Cardiac fibroblast (primary cell): Measurements from ENCODE around the gene NRL.

Experiments
- DNase-seq, 2 donors: peaks; one replicate each; pipeline versions ENCODE4 v3.0.0 to v3.0.0-alpha.2; 2010; ENCODE audit warnings: low read depth in 2 of 2
- H3K4me3 ChIP-seq, 2 donors: replicated peaks in 1 of 2; 1 replicate in 1 of 2; 2 replicates in 1 of 2; pipeline ENCODE4 v1.5.1; 2011; ENCODE audit warnings: low read depth in 2 of 2, low read length in 2 of 2, mild to moderate bottlenecking in 2 of 2, moderate library complexity in 1 of 2
- TF ChIP-seq, protein P1 (sequence below): IDR thresholded peaks from one replicate; pipeline ENCODE4 v1.5.1; 2011; ENCODE audit warnings: low read depth, mild to moderate bottlenecking, low read length, inconsistent platforms

NRL gene

GRCh38 chr14:24059841-24060388 is 54.8 kb downstream of the NRL start:
- no peak overlapping the region for H3K4me3 ChIP-seq
- no peak for DNase-seq

GRCh38 chr14:24058951-24059475 is 55.7 kb downstream of the NRL start:
- TF ChIP-seq, protein P1, sequence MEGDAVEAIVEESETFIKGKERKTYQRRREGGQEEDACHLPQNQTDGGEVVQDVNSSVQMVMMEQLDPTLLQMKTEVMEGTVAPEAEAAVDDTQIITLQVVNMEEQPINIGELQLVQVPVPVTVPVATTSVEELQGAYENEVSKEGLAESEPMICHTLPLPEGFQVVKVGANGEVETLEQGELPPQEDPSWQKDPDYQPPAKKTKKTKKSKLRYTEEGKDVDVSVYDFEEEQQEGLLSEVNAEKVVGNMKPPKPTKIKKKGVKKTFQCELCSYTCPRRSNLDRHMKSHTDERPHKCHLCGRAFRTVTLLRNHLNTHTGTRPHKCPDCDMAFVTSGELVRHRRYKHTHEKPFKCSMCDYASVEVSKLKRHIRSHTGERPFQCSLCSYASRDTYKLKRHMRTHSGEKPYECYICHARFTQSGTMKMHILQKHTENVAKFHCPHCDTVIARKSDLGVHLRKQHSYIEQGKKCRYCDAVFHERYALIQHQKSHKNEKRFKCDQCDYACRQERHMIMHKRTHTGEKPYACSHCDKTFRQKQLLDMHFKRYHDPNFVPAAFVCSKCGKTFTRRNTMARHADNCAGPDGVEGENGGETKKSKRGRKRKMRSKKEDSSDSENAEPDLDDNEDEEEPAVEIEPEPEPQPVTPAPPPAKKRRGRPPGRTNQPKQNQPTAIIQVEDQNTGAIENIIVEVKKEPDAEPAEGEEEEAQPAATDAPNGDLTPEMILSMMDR, result no peak
- no peak overlapping the region for H3K4me3 ChIP-seq
- no peak for DNase-seq

More at GRCh38 chr14:24059841-24060388, 54.8 kb downstream of the NRL start:
- TF ChIP-seq, protein P1, result no peak

DNA sequence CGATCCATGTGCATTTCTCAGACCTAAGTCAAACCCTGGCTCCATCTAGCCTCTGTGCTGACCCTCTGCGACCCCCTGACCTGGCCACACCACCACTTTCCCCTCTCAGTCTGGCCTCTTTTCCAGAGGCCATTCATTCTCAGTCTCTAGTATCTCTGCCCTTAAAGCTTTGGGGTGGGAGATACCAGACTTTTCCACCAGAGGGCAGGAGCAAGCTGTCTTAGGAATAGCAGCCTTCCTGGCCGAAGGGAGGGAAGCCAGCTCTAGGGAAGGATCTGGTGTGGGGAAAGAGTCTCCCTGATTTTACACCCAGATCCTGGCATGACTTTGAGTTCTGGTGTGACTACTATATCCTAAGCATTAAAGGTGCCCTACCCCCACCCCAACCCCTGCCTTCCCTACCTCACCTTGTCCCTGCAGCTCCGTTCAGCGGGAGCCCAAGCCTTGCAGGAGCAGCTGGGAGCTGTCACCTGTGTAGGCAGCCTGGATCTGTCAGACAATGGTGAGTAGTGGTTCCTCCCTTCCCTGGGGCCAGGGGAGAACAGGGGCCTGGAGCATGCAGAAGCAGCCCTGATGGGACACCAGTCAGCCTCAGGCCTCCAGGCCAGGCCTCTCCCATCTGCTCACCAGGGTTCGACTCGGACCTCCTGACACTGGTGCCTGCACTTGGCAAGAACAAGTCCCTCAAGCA is 56.3 kb downstream of the NRL start:
- H3K4me3 ChIP-seq, result no peak overlapping the region
- TF ChIP-seq, protein P1, result peak; percentile 89
- peak; percentile 86 for DNase-seq

- DNase-seq, result no peak
- no peak overlapping the region for H3K4me3 ChIP-seq
- TF ChIP-seq, protein P1, result no peak
Observed at GRCh38 chr14:24057867-24058259, 56.9 kb downstream of the NRL start.

- DNase-seq, result no peak
- TF ChIP-seq, protein P1, result no peak
- H3K4me3 ChIP-seq, result no peak overlapping the region
Observed at GRCh38 chr14:24057271-24057670, 57.5 kb downstream of the NRL start.

- no peak overlapping the region for H3K4me3 ChIP-seq
- no peak for DNase-seq
- TF ChIP-seq, protein P1, result no peak
Observed at GRCh38 chr14:24056800-24057184, 58.0 kb downstream of the NRL start.
